SH-SY5Y (cell line): Measurements from ENCODE around the gene AKAP9.

Experiments
- GATA2 ChIP-seq: IDR thresholded peaks from 2 replicates; pipeline ENCODE4 v1.6.1; 2011; ENCODE audit warnings: mild to moderate bottlenecking, low read depth, low read length
- GATA3 ChIP-seq: IDR thresholded peaks from 2 replicates; pipeline ENCODE4 v1.6.1; 2011; ENCODE audit warnings: low read depth, mild to moderate bottlenecking, low read length, moderate library complexity

- no peak for TF ChIP-seq GATA2
- no peak for TF ChIP-seq GATA3
Measured at GRCh38 chr7:92051655-92052054, 111.0 kb downstream of the AKAP9 start.
